Endothelial cell of umbilical vein (primary cell): ENCODE data around the gene CKB. TPM values are rescaled to one million over a fixed set of nuclear protein-coding genes. Genes with fewer than 3 reads are reported as not detected.

Experiments used
- BruUV-seq: library from RNA; stranded (reverse); fragments of 400-500 nt; replicated peaks from 2 replicates; lab custom pipeline; 2021; lab: Mats Ljungman, UMichigan
- CTCF ChIA-PET: fragments of 300-600, 350-600 bp; sonication (Branson Sonifier 250); formaldehyde crosslinking; loops from one replicate; lab custom pipeline; 2021; ENCODE audit warnings: antibody characterized with exemption, inconsistent platforms; lab: Charles Lee
- POLR2A ChIA-PET: fragments of 300-600, 350-600 bp; sonication (Branson Sonifier 250); formaldehyde crosslinking; loops from one replicate; lab custom pipeline; 2021; ENCODE audit warnings: antibody characterized with exemption, inconsistent platforms; lab: Charles Lee
- DNase-seq: peaks from one replicate; pipeline ENCODE4 v3.0.0-alpha.2; 2011; ENCODE audit warnings: low read depth, low spot score
- FAIRE-seq: peaks from 2 replicates; lab custom pipeline; 2011; peaks lifted over from hg19 to GRCh38; lab: Jason Lieb, UNC
- H2AFZ ChIP-seq: 2 replicates; pipeline ENCODE4 v1.6.0; 2012; ENCODE audit warnings: low read depth, low read length, control low read depth, inconsistent platforms
- H3K27ac ChIP-seq: 2 replicates; pipeline ENCODE4 v1.5.1; 2011; ENCODE audit warnings: low read depth, mild to moderate bottlenecking, control low read depth, low read length, moderate library complexity; ENCODE audit not compliant: insufficient read depth
- H3K27me3 ChIP-seq, 2 experiments: 2 replicates each; pipeline versions ENCODE4 v1.6.0 to v1.6.1; 2011; ENCODE audit warnings: low read length in 2 of 2, mixed read lengths in 1 of 2; ENCODE audit not compliant: control insufficient read depth in 2 of 2, insufficient read depth in 2 of 2
- H3K36me3 ChIP-seq, 2 experiments: 2 replicates in 1 of 2; 3 replicates in 1 of 2; pipeline ENCODE4 v1.5.1; 2011; ENCODE audit warnings: low read length in 2 of 2, mild to moderate bottlenecking in 1 of 2, moderate library complexity in 1 of 2; ENCODE audit not compliant: control insufficient read depth in 2 of 2, insufficient read depth in 2 of 2; ENCODE audit errors: extremely low read depth in 1 of 2
- H3K4me1 ChIP-seq: 3 replicates; pipeline ENCODE4 v1.5.1; 2011; ENCODE audit warnings: mild to moderate bottlenecking, low read length; ENCODE audit not compliant: control insufficient read depth, insufficient read depth; ENCODE audit errors: extremely low read depth
- H3K4me2 ChIP-seq: 2 replicates; pipeline ENCODE4 v1.6.1; 2011; ENCODE audit warnings: low read length, control low read depth, mixed read lengths; ENCODE audit not compliant: insufficient read depth
- H3K4me3 ChIP-seq, 3 experiments: fragments of 200-600 bp in 1 of 3; sonication (generic), shearing (Covaris generic) in 1 of 3; replicated peaks in 1 of 3; 2 replicates each; pipeline ENCODE4 v1.5.1; 2011 to 2016; ENCODE audit warnings: control low read depth in 3 of 3, low read length in 3 of 3, mild to moderate bottlenecking in 2 of 3, inconsistent platforms in 1 of 3, low read depth in 1 of 3, moderate library complexity in 1 of 3; ENCODE audit not compliant: insufficient read depth in 1 of 3
- H3K79me2 ChIP-seq: 2 replicates; pipeline ENCODE4 v1.6.0; 2012; ENCODE audit warnings: low read length, inconsistent platforms; ENCODE audit not compliant: control insufficient read depth, insufficient read depth
- H3K9ac ChIP-seq: replicated peaks from 2 replicates; pipeline ENCODE3; 2011; ENCODE audit warnings: low read length, control low read depth; ENCODE audit not compliant: insufficient read depth; ENCODE audit errors: extremely low read depth
- H3K9me1 ChIP-seq: replicated peaks from 3 replicates; pipeline ENCODE4 v1.6.0; 2011; ENCODE audit warnings: mild to moderate bottlenecking, low read length; ENCODE audit not compliant: control insufficient read depth, insufficient read depth; ENCODE audit errors: extremely low read depth
- H3K9me3 ChIP-seq: replicated peaks from 2 replicates; pipeline ENCODE4 v1.5.1; 2012; ENCODE audit warnings: low read length, inconsistent platforms; ENCODE audit not compliant: control insufficient read depth, insufficient read depth
- H4K20me1 ChIP-seq: replicated peaks from 2 replicates; pipeline ENCODE3; 2011; ENCODE audit warnings: mild to moderate bottlenecking, low read length; ENCODE audit not compliant: control insufficient read depth, insufficient read depth; ENCODE audit errors: extremely low read depth
- CTCF ChIP-seq, 2 donors: IDR thresholded peaks; 1 replicate in 1 of 2; 2 replicates in 1 of 2; pipeline ENCODE4 v1.5.1; 2011; ENCODE audit warnings: low read length in 2 of 2, mild to moderate bottlenecking in 2 of 2, moderate library complexity in 2 of 2, control low read depth in 1 of 2, inconsistent platforms in 1 of 2, low read depth in 1 of 2; ENCODE audit not compliant: insufficient read depth in 1 of 2; ENCODE audit errors: extremely low read depth in 1 of 2
- EZH2 ChIP-seq: IDR thresholded peaks from 2 replicates; pipeline ENCODE4 v1.6.1; 2012; ENCODE audit warnings: borderline replicate concordance, low read depth, mild to moderate bottlenecking, moderate library complexity, low read length, inconsistent platforms; ENCODE audit not compliant: severe bottlenecking
- FOS ChIP-seq: IDR thresholded peaks from 2 replicates; pipeline ENCODE4 v1.6.1; 2011; ENCODE audit warnings: mild to moderate bottlenecking, low read length, moderate library complexity, borderline replicate concordance; ENCODE audit not compliant: insufficient read depth
- GATA2 ChIP-seq: IDR thresholded peaks from 2 replicates; pipeline ENCODE4 v1.7.0; 2011; ENCODE audit warnings: low read depth, mild to moderate bottlenecking, moderate library complexity, mixed read lengths, low read length; ENCODE audit not compliant: insufficient read length, insufficient read depth
- JUN ChIP-seq: IDR thresholded peaks from 2 replicates; pipeline ENCODE4 v1.6.1; 2011; ENCODE audit warnings: borderline replicate concordance, low read depth; ENCODE audit not compliant: insufficient read length, insufficient read depth
- MAX ChIP-seq: IDR thresholded peaks from 2 replicates; pipeline ENCODE4 v1.6.1; 2011; ENCODE audit not compliant: insufficient read depth, insufficient read length
- MYC ChIP-seq: IDR thresholded peaks from one replicate; pipeline ENCODE4 v1.6.1; 2011; ENCODE audit warnings: mild to moderate bottlenecking, low read depth, low read length
- POLR2A ChIP-seq: IDR thresholded peaks from 2 replicates; pipeline ENCODE4 v1.6.1; 2012; ENCODE audit warnings: low read depth, mild to moderate bottlenecking, control low read depth, low read length
- POLR2AphosphoS5 ChIP-seq: IDR thresholded peaks from 2 replicates; pipeline ENCODE4 v1.6.1; 2012; ENCODE audit warnings: low read depth, mild to moderate bottlenecking, control low read depth, low read length, moderate library complexity; ENCODE audit not compliant: insufficient read depth
- dilution Hi-C: fragments of 300-500 bp; cut with MboI; formaldehyde crosslinking; loops from one replicate; pipeline ENCODE4 v1.15.0; 2019; ENCODE audit warnings: low sequenced_read_pairs; ENCODE audit not compliant: extremely low pct_ligation_motif_present
- intact Hi-C: fragments of 100-400 bp; cut with micrococcal nuclease; formaldehyde crosslinking; loops from one replicate; pipeline ENCODE4 v1.10.0; 2022
- polyA plus RNA-seq, 4 experiments: library from polyadenylated mRNA; depleted of rRNA in 3 of 4; stranded (reverse) in 3 of 4; unstranded in 1 of 4; fragments of >200 nt; gene quantifications; 2 replicates each; pipeline versions ENCODE4 v1.2.1 to v1.2.3, GENCODE V29; 2011 to 2012; ENCODE audit warnings: missing spikeins in 1 of 4
- total RNA-seq: library from RNA; stranded (reverse); gene quantifications from 2 replicates; pipeline ENCODE4 v1.2.3, GENCODE V29; 2021

CKB gene
- total and polyA plus RNA-seq, 2 donors (not counting 3 experiments of a cell fraction or from before 2014, with no cell fraction given): 4.0 to 6.9 TPM

- no peak overlapping the region for H3K4me2 ChIP-seq
- dilution Hi-C loops (no loop called here), intact Hi-C loops (no loop called here)
- H3K27me3 ChIP-seq: no peaks in the 10 kb centered on the region
- H2AFZ ChIP-seq: no peak overlapping the region
- no peaks in the 10 kb centered on the region for H3K4me1 ChIP-seq
- FAIRE-seq (no peak), DNase-seq (no peak)
- H3K36me3 ChIP-seq: peaks cover 11 to 32% of the 10 kb centered on the region in 2 experiments
- no peak overlapping the region for H3K4me3 ChIP-seq
- no peaks in the 10 kb centered on the region for H3K79me2 ChIP-seq
- H3K9ac ChIP-seq: no peak overlapping the region
- no peaks in the 10 kb centered on the region for H3K9me3 ChIP-seq
- CTCF ChIA-PET: interaction anchor here (1.2 kb wide), 2 partner anchors 11 to 33 kb away, joined by 4 to 8 read pairs; no protein-coding TSS in a partner anchor
- H3K9me1 ChIP-seq: no peaks in the 10 kb centered on the region
- H4K20me1 ChIP-seq: no peaks in the 10 kb centered on the region
- POLR2A ChIA-PET: interaction anchor here (0.6 kb wide), 1 partner anchor 61 kb away, joined by 5 read pairs; no protein-coding TSS in a partner anchor
- no TSS peak for BruUV-seq
- H3K27ac ChIP-seq: no peak overlapping the region
- TF ChIP-seq FOS (no peak), JUN (no peak), MAX (no peak), POLR2AphosphoS5 (no peak), CTCF (IDR thresholded peaks at IDR 0.05; ENCODE audit: extremely low read depth in 1 of 2, insufficient read depth in 1 of 2, low read depth in 1 of 2, low read length in 2 of 2) (no peak), GATA2 (no peak), POLR2A (no peak), EZH2 (no peak), MYC (no peak)
Observed at GRCh38 chr14:103507751-103508150, 14.9 kb downstream of the CKB start.
